SK-N-SH treated with all-trans-retinoic acid at 6 μM for 48 hours (cell line): ENCODE data around the gene PDC.

Experiments used
- ATAC-seq: fragments of 200-7000 bp; cut with Tn5 transposase; 3 replicates; pipeline ENCODE4 v1.9.1; 2020; ENCODE audit warnings: mild to moderate bottlenecking, moderate library complexity
- ARNTL ChIP-seq: fragments of 450-650 bp; formaldehyde crosslinking; IDR thresholded peaks from 2 replicates; pipeline ENCODE4 v1.5.0; 2020; ENCODE audit warnings: low read depth, mild to moderate bottlenecking, moderate library complexity, borderline replicate concordance
- BACH2 ChIP-seq: fragments of 250-450 bp; sonication (Bioruptor Pico); IDR thresholded peaks from 2 replicates; pipeline ENCODE4 v1.9.0; 2021; ENCODE audit warnings: mild to moderate bottlenecking, borderline replicate concordance
- ESRRG ChIP-seq: fragments of 250-450 bp; sonication (Bioruptor Pico); IDR thresholded peaks from 2 replicates; pipeline ENCODE4 v1.6.1; 2021; ENCODE audit warnings: mild to moderate bottlenecking
- GLIS3 ChIP-seq: fragments of 250-450 bp; sonication (Bioruptor Pico); IDR thresholded peaks from 2 replicates; pipeline ENCODE4 v1.5.0; 2020; ENCODE audit warnings: mild to moderate bottlenecking, moderate library complexity
- ISL1 ChIP-seq: fragments of 250-450 bp; sonication (Bioruptor Pico); IDR thresholded peaks from 2 replicates; pipeline ENCODE4 v2.1.2; 2022; ENCODE audit warnings: mild to moderate bottlenecking, moderate library complexity
- OSR1 ChIP-seq: fragments of 250-450 bp; sonication (Bioruptor Pico); IDR thresholded peaks from 2 replicates; pipeline ENCODE4 v1.8.0; 2022; ENCODE audit warnings: moderate library complexity, mild to moderate bottlenecking, inconsistent platforms
- RARB ChIP-seq: fragments of 250-450 bp; sonication (Bioruptor Pico); IDR thresholded peaks from 2 replicates; pipeline ENCODE4 v1.8.0; 2021; ENCODE audit warnings: mild to moderate bottlenecking, moderate library complexity
- SNAI2 ChIP-seq: fragments of 250-450 bp; sonication (Bioruptor Pico); IDR thresholded peaks from 2 replicates; pipeline ENCODE4 v1.5.0; 2020; ENCODE audit warnings: mild to moderate bottlenecking, moderate library complexity
- TCF4 ChIP-seq: fragments of 250-450 bp; sonication (Bioruptor Pico); IDR thresholded peaks from 2 replicates; pipeline ENCODE4 v1.8.0; 2021; ENCODE audit warnings: mild to moderate bottlenecking, moderate library complexity, borderline replicate concordance
- TOX ChIP-seq: fragments of 250-450 bp; sonication (Bioruptor Pico); IDR thresholded peaks from 2 replicates; pipeline ENCODE4 v1.8.0; 2021; ENCODE audit warnings: mild to moderate bottlenecking, moderate library complexity, borderline replicate concordance
- ZC3H10 ChIP-seq: fragments of 250-450 bp; sonication (Bioruptor Pico); IDR thresholded peaks from 2 replicates; pipeline ENCODE4 v1.5.1; 2021; ENCODE audit warnings: mild to moderate bottlenecking, moderate library complexity
- ZNF70 ChIP-seq: fragments of 450-650 bp; formaldehyde crosslinking; IDR thresholded peaks from 2 replicates; pipeline ENCODE4 v1.5.0; 2020; ENCODE audit warnings: mild to moderate bottlenecking, moderate library complexity
- ZNF8 ChIP-seq: fragments of 450-650 bp; formaldehyde crosslinking; IDR thresholded peaks from 2 replicates; pipeline ENCODE4 v1.5.0; 2020; ENCODE audit warnings: mild to moderate bottlenecking, moderate library complexity
- TF ChIP-seq, protein P1 (sequence below): fragments of 250-450 bp; sonication (Bioruptor Pico); IDR thresholded peaks from 2 replicates; pipeline ENCODE4 v1.8.0; 2020; ENCODE audit warnings: mild to moderate bottlenecking, moderate library complexity, borderline replicate concordance
- TF ChIP-seq, protein P2 (sequence below): fragments of 250-450 bp; sonication (Bioruptor Pico); IDR thresholded peaks from 2 replicates; pipeline ENCODE4 v1.5.1; 2021; ENCODE audit warnings: mild to moderate bottlenecking, moderate library complexity
- TF ChIP-seq, protein P3 (sequence below): fragments of 250-450 bp; sonication (Bioruptor Pico); IDR thresholded peaks from 2 replicates; pipeline ENCODE4 v1.5.1; 2020; ENCODE audit warnings: low read depth, mild to moderate bottlenecking, moderate library complexity

PDC gene

DNA sequence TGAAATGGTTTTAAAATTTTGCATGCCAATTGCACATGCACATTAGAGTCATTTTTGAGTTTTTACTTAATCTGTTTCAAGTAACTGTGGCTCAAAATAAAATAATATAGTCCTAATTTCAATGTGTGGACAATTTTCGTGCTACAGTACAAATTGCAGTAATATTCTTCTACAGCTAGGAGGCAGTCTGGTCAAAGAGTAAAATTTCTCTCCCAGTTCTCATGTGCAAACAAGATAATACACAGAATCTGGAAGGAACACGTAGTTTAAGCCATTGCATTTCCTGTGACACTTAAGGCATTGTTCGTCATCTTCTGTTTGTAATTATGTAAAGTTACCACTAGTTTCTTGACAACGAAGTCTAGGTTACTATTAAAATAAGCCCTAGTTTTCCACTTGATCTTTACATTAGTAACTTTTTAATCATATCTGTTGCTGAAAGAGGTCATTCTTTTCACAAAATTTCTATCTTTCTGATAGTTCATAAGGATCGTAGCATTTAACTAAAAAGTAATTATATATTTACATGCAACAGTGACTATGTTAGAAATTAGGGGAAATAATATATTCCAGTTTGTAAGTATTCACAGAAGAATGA is 56.4 kb downstream of the PDC start:
- TF ChIP-seq TOX = 0 out of 2 replicates have a peak, but pooled peaks have one; percentile 14
- TF ChIP-seq BACH2 (CRISPR knock-in tag) = no peak
- TF ChIP-seq, all 23 proteins: peak for 1
- peak; percentile 68 for ATAC-seq

DNA sequence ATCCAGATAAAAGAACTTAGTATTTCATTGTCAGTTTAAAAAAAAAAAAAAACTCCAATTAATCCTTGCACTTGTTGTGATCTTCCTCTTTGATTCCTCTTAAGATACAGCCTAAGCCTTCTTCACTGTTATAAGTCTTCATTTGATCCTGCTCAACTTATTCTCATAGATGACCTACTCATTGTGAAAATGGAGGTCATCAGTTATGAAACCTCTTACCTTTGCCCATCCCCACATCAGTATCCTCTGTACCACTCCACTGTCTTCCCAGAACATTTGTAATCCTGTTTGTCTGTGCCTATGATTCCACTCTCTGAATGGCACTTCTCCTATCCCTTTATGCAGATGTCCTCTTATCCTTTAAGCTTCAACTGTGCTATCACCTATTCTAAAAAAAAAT is 57.3 kb downstream of the PDC start:
- ATAC-seq = no peak
- TF ChIP-seq ZC3H10 (no peak), TCF4 (CRISPR knock-in tag) (no peak), ZNF70 (CRISPR knock-in tag) (no peak), RARB (no peak), SNAI2 (CRISPR knock-in tag) (no peak), ZNF8 (CRISPR knock-in tag) (no peak), ARNTL (no peak), BACH2 (CRISPR knock-in tag) (no peak), OSR1 (CRISPR knock-in tag) (no peak), GLIS3 (no peak), ISL1 (CRISPR knock-in tag) (no peak), ESRRG (CRISPR knock-in tag) (no peak)
- TF ChIP-seq, protein P1, sequence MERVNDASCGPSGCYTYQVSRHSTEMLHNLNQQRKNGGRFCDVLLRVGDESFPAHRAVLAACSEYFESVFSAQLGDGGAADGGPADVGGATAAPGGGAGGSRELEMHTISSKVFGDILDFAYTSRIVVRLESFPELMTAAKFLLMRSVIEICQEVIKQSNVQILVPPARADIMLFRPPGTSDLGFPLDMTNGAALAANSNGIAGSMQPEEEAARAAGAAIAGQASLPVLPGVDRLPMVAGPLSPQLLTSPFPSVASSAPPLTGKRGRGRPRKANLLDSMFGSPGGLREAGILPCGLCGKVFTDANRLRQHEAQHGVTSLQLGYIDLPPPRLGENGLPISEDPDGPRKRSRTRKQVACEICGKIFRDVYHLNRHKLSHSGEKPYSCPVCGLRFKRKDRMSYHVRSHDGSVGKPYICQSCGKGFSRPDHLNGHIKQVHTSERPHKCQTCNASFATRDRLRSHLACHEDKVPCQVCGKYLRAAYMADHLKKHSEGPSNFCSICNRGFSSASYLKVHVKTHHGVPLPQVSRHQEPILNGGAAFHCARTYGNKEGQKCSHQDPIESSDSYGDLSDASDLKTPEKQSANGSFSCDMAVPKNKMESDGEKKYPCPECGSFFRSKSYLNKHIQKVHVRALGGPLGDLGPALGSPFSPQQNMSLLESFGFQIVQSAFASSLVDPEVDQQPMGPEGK (CRISPR knock-in tag) = no peak
- TF ChIP-seq, protein P2, sequence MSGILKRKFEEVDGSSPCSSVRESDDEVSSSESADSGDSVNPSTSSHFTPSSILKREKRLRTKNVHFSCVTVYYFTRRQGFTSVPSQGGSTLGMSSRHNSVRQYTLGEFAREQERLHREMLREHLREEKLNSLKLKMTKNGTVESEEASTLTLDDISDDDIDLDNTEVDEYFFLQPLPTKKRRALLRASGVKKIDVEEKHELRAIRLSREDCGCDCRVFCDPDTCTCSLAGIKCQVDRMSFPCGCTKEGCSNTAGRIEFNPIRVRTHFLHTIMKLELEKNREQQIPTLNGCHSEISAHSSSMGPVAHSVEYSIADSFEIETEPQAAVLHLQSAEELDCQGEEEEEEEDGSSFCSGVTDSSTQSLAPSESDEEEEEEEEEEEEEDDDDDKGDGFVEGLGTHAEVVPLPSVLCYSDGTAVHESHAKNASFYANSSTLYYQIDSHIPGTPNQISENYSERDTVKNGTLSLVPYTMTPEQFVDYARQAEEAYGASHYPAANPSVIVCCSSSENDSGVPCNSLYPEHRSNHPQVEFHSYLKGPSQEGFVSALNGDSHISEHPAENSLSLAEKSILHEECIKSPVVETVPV = no peak
- TF ChIP-seq, protein P3, sequence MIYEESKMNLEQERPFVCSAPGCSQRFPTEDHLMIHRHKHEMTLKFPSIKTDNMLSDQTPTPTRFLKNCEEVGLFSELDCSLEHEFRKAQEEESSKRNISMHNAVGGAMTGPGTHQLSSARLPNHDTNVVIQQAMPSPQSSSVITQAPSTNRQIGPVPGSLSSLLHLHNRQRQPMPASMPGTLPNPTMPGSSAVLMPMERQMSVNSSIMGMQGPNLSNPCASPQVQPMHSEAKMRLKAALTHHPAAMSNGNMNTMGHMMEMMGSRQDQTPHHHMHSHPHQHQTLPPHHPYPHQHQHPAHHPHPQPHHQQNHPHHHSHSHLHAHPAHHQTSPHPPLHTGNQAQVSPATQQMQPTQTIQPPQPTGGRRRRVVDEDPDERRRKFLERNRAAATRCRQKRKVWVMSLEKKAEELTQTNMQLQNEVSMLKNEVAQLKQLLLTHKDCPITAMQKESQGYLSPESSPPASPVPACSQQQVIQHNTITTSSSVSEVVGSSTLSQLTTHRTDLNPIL (CRISPR knock-in tag) = no peak

DNA sequence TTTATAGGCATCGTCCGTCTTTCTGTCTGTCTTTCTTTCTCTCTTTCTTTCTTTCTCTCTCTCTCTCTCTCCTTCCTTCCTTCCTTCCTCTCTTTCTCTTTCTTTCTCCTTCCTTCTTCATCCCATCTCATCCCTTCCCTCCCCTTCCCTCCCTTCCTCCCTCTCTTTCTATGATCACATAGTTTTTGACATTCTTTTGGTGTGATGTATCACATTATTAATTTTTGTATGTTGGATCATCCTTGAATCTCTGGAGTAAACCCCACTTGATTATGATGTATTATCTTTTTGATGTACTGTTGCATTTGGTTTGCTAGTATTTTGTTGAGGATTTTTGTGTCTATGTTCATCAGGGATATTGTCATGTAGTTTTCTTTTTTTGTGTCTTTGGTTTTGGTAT is 59.5 kb downstream of the PDC start:
- peak; percentile 45 for ATAC-seq
